Medulla oblongata (tissue), 1 donor: ENCODE results near the gene APH1B.
"Not testable (repeated sequence)": the region's sequence is repeated elsewhere in the genome, so short reads cannot be mapped to it uniquely, and the experiment has no call there.

Experiments used
- DNase-seq: peaks from one replicate; pipeline ENCODE4 v3.0.0-alpha.2; 2015; ENCODE audit errors: extremely low spot score

APH1B gene

GRCh38 chr15:63277038-63277892 is at the start of gene APH1B:
TSS of gene APH1B (plus strand) at chr15:63277605. CDS start at chr15:63277624, 19 bp downstream.
- DNase-seq: peak; percentile 70

DNA sequence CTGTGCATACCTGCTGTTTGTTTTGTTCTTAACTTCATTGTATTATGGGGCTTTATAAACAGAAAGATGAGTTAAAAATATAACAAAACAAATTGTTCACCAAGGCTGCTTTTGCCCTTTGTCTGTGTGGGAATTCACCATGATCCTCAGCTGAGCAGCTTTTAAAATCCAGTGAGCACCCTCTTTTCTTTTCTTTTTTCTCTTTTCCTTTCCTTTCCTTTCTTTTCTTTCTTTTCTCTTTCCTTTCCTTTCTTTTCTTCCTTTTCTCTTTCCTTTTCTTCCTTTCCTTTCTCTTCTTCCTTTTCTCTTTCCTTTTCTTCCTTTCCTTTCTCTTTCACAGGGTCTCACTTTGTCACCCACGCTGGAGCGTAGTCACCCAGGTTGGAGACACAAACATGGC is 49.7 kb upstream of the APH1B start:
- DNase-seq: no peak

GRCh38 chr15:63231206-63231605 is 46.2 kb upstream of the APH1B start:
- DNase-seq: no peak

DNA sequence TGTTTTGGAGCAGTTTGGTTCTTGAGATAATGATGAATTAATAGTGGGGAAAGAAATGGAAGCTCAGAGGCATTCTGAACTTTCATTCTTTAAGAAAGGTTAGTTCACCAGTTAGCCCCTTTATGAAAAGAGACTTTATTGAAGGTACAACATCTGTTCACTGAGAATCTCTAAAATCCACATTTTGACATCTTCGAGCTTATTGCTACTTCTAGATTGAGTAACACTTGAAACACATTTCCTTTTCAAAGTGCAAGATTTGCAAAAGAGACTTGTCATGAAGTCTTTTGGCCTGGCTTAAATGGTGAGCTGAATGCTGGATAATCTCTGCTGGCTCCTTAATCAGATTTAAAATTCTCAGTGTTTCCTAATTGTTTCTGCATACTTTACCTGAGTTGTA is 45.7 kb upstream of the APH1B start:
- DNase-seq: no peak

DNA sequence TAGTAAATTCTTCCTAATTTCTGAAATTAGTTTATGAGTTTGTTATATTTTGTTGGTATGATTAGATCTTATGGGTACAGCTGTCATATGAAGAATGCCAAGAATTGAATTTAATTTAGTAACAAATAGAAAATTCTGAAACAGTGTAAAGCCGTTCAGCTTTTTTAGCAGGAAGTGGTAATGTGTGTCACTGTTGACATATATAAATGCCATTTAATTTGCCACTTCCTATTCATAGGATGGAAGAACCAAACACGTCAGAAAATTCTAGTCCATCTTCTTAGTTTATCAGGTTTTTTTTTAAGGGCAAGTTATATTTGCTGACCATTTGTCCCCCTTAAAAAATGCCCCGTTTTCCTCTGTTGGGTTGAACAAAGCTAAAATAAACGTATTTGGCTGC is 45.0 kb upstream of the APH1B start:
- no peak for DNase-seq

DNA sequence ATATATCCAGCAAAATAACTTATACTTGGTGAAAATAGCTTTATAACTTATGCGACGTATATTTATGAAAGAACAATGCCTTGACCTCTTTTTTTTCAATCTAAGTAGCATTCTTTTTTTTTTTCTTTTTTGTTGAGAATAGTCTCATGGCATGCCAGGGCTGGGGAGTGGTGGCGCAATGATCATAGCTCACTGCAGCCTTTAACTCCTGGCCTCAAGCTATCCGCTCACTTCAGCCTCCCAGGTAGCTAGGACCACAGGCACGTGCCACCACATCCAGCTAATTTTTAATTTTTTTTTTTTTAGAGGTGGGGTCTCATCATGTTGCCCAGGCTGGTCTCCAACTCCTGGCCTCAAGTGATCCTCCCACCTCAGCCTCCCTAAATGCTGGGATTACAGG is 44.5 kb upstream of the APH1B start:
- DNase-seq: no peak

- DNase-seq: no peak
Measured at GRCh38 chr15:63233667-63234423, 43.6 kb upstream of the APH1B start.

DNA sequence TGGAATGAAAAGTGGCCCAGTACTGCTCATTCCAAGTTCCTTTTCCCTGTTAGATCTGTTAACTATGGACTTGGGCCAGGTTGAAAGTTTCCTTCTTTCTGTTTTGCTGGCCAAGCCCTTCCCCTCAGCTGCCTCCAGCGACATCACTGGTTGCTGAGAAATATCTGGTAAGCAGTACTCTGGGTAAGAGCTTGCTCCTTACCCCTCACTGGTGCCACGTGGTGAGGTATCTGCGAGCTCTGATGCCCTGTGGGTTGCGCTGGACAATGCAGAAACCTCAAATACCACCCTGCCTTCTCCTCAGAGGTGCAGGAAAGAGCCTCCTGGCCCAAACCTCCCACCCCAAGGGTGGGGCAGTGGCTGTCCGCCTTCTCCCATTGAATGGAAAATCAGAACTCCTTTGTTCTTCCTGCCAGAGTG is 42.9 kb upstream of the APH1B start:
- peak; percentile 73 for DNase-seq

GRCh38 chr15:63236272-63236671 is 41.1 kb upstream of the APH1B start:
- no peak for DNase-seq

GRCh38 chr15:63237086-63237485 is 40.3 kb upstream of the APH1B start:
- DNase-seq: not testable (repeated sequence)

DNA sequence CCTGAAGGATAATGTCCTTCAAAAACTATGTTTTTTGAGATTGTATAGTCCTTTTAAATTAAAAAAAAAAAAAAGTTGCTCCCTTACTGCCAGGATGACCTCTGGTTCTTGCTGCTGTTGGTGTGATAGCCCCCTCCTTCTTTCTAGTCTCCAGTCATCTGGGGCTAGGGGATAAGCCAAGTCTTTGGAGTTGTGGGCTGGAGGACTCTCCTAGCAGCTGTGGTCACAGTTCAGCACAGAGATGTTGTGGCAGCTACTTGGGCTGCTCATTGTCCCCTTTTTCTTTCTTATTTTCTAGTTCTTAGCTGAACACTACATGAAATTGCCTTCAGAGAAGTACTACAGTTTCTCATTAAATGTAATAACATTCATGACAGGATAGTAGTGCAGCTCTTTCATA is 39.2 kb upstream of the APH1B start:
- DNase-seq: no peak

GRCh38 chr15:63238796-63239195 is 38.6 kb upstream of the APH1B start:
- no peak for DNase-seq

- no peak for DNase-seq
Measured at GRCh38 chr15:63240109-63240508, 37.3 kb upstream of the APH1B start.

DNA sequence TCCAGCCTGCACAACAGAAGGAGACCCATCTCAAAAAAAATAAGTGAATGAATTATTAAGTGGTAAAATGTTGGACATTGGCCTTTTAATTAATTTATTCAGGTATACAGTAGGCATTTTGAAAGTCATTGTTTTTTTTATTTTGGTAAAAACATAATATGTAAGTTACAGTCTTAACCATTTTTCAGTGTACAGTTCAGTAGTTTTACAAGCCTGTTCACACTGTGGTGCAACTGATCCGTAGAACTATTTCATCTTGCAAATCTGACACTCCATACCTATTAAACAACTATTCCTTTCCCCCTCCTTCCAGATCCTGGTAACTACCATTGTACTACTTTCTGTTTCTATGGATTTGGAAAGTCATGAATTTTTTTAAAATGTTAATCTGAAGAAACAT is 36.1 kb upstream of the APH1B start:
- DNase-seq: no peak

GRCh38 chr15:63243101-63243500 is 34.3 kb upstream of the APH1B start:
- DNase-seq: no peak

DNA sequence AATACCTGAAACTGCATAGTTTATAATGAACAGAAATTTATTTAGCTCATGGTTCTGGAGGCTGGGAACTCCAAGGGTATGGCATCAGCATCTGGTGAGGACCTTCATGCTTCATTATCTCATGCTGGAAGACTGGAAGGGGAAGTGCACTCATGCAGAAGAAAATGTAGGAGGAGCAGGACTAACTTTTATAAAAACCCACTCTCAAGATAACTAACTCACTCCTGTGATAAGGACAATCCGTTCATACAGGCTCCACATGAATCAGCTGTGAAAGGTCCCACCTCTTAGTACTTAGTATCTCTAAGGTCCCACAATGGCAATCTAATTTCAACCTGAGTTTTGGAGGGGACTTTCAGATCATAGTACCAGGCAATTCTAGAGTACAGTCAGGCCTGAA is 33.6 kb upstream of the APH1B start:
- no peak for DNase-seq

- DNase-seq: no peak
Measured at GRCh38 chr15:63244399-63244798, 33.0 kb upstream of the APH1B start.

GRCh38 chr15:63244976-63245645 is 32.3 kb upstream of the APH1B start:
- no peak for DNase-seq

- no peak for DNase-seq
Measured at GRCh38 chr15:63246691-63247469, 30.5 kb upstream of the APH1B start.

DNA sequence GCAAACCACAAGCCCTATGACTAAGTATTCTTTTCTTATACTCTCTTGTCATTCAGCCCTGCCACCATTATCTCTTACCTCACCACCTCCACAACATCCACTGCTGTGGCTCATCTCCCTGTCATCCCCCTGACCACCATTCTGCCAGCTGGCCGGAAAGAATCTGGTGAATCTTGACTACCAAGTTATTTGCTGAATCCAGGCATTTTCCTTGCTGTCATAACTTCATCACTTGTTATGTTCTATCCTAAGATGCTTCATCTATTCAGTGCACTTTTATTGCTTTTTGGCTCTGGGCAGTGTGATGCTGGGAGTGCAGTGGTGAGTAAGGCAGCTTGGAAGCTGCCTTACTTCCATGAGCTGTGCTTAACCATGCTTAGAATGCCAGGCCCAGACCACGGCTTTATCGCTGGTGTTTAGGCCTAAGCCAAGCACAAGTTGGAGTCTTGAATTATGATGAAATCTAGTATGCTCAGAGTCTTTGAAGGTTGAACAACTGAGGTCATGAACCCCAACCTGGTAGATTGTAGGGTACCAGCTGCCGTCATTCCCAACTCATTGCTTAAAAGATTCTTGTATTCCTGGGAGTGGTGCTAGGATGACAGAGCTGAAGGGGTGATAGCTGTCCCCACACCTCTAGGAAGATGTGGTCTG is 27.0 kb upstream of the APH1B start:
- DNase-seq: no peak

GRCh38 chr15:63251701-63252100 is 25.7 kb upstream of the APH1B start:
- DNase-seq: no peak
